H54 (cell line): Measurements from ENCODE around the gene FBXO31.

Experiments used
- DNase-seq: peaks from one replicate; pipeline ENCODE4 v3.0.0; 2011; ENCODE audit warnings: low spot score, mixed read lengths; ENCODE audit not compliant: insufficient read length
- FAIRE-seq: peaks from 3 replicates; lab custom pipeline; 2011; peaks lifted over from hg19 to GRCh38; lab: Jason Lieb, UNC
- POLR2A ChIP-seq: IDR thresholded peaks from 2 replicates; pipeline ENCODE4 v1.6.1; 2011; ENCODE audit warnings: low read depth, mild to moderate bottlenecking, low read length

The FBXO31 gene

DNA sequence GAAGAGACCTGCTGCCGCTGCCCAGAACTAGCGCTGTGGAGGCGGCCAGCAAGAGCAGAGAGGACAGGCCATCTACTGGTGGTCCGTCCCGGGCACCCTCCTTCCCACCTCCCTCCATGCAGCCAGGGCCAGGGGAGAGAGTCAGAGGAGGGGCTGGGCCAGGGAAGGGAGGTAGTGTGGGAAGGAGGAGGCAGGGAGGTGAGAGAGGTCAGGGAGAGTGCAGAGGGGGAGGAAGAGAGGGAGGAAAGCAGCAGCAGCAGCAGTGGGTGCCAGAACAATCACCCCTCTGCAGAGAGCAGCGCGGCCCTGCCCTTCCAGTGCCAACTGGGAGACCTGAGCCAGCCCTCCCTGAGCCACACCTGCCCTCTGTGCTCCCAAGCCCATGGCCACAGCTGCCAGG, 73.0 kb downstream of the FBXO31 start:
- no peak for TF ChIP-seq POLR2A

DNA sequence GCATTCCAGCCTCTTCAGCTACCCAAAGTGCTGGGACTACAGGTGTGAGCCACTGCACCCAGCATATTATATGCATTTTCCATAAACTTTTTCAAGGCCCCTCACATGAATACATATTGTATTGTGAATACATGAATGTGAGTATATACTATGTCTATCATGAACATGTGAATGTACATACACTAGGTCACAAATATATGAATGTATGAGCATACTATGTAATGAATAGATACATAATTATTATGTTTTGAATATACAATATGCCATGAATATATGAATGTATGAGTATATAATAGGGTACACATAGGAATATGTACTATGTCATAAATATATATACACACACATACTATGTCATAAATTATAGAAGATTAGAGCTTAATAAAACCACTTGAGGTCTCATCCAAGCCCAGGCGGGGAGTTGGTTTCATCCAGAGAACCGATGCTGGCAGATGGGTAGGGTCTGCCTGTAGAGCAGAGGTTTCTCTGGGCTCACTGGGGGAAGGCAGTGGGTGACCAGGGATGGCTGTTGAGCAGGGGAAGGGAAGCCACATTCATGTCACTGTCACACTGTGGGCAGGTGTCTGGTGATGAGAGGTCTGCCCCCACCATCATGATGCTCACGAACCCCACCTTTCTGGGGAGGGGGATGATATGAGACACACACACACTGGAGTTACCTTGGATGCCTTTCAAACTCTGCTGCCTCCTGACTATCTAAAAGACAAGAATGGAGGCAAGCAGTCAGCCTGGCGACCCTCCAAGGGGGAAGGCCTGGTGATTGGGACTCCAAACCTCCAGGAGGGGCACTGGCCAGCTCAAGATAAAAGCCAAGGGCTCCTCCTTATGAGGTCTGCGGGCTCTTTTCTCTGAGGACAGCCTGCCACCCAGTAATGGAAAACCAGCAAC, 73.7 kb downstream of the FBXO31 start:
- TF ChIP-seq POLR2A, result no peak
- no peak for FAIRE-seq
- DNase-seq, result no peak

More for the DNA sequence above, 73.0 kb downstream of the FBXO31 start:
- FAIRE-seq (no peak), DNase-seq (no peak)

DNA sequence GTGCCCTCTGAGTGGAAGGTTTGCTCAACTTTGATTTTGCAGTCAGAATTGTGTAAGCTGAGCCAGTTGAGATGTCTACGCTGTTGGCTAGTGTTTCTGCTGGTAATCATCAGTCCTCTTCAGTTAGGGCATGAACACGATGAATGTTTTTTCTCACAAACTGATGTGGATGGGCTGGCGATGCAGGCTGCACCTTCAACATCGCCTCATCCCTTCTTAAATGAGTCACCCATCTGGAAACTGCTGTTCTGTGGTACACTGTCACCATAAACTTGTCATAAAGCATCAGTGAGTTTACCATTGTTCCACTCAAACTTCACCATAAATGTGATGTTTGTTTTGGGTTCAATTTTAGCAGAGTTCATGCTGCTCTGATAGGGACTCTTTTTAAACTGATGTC, 74.8 kb downstream of the FBXO31 start:
- DNase-seq (no peak), FAIRE-seq (no peak)
- no peak for TF ChIP-seq POLR2A

DNA sequence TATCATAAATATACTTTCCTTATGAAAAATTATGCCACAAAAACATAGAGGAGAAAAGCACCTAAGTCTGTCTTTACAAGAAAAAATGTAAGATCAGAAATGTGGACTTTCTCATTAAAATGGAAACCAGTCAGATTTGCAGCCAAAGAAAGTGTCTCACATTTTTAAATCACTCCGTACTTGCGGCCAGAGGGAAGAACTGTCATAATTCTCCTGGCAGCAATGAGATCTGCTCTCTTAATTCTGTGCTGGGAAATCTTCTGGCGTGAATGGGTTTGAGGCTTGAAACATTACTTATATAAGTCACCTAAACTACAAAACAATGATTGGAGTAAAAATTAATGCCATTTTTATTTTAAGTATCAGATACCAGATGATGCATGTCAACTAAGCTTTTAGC, 77.1 kb downstream of the FBXO31 start:
- FAIRE-seq (no peak), DNase-seq (no peak)
- TF ChIP-seq POLR2A, result no peak

DNA sequence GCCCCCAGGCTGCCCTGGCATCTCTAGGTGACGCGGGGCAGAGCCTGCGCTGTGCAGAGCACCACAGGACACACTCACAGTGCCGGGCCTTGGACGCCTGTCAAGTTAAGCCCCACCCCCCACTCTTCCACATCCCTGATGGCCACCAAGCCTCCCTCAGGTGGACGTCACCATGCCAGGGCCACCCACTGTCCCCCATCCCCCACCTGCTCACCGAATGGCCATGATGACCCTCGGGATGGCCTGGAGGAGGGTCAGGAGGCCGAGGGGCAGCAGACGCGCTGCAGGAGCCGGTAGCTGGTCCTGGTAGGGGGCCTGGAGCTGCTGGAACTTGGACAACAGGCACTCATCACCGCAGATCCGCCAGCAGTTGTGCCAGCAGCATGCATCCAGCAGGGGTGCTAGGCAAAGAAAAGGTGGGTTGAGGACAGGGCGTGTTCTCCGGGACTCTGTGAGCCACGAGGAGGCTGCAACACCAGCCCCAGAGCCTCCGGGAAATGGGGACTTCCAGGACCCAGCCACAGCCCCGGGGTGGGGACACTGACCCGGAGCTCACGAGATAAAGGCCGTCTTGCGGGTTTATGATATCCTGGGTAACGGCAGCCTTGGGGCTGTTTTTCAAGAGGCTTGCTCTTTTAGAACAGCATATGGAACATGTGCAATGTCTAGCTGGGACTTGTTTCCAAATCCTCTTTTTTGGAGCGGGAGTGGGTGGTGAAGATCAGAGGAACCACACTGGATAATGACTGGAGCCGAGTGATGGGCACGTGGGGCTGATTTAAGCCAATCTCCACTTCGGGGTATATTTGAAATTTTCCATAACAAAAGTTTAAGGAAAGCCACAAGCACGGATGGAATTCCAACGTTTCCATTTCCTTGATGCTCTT, 77.8 kb downstream of the FBXO31 start:
- no peak for TF ChIP-seq POLR2A
- no peak for DNase-seq
- no peak for FAIRE-seq

DNA sequence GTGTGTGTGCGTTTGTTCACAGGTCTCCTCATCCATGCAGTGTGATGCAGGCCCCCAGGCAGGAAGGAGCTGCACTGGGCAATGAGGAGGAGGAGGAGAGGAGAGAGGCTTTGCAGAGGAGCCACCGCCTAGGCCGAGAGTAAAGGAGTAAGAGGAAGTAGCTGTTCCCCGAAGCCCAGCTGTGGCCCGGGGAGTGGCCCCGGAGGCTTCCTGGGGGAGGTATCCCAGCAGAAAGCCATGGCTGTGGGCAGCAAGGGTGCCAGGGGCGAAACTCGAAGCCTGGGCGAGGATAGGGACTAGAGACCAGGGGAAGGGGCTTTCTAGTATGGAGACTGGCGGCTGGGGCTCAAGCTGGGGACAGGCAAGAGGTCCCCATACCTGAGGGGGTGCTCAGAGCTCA, 78.6 kb downstream of the FBXO31 start:
- no peak for FAIRE-seq
- no peak for TF ChIP-seq POLR2A

DNA sequence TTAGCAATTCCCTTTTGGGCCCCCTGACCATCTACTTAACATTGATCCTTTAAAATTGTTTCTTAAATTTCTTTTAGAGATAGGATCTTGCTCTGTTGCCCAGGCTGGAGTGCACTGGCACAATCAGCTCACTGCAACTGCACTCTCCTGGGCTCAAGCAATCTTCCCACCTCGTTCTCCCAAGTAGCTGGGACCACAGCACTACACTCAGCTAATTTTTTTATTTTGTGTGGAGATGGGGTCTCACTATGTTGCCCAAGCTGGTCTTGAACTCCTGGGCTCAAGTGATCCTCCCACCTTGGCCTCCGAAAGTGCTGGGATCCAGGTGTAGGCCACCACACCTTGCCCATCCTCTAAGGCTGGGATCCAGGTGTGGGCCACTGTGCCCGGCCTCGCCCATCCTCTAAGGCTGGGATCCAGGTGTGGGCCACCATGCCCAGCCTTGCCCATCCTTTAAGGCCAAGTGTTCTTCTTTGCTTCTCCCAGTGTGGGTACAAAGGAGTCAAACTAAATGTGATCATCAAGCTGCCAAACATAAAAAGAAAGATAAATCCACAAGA, 79.5 kb downstream of the FBXO31 start:
- DNase-seq, result no peak
- no peak for TF ChIP-seq POLR2A
- no peak for FAIRE-seq

More for the DNA sequence above, 78.6 kb downstream of the FBXO31 start:
- no peak for DNase-seq

DNA sequence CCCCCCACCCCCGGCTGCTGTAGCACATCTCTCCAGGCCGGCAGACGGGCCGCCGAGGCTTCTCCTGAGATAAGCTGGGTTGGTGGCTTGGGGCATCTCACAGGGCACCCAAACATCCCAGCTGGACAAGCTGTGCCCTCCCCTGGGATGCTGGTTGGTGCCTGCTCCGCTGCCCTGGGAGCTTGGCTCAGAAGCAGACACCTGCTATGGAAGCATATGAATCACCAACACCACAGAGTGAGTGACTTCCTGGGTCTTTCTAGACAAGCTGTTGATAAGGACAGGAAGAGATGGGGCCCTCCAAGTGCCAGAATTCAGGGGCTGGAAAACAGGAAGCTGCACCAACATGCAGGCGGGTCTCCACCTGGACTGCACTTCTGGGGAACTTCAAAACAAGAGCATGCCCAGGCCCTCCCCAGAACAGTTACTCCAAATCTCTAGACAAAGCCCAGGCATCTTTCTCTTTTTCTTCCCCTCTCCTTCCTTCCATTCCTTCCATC, 80.1 kb downstream of the FBXO31 start:
- FAIRE-seq (no peak), DNase-seq (peak; percentile 52)
- no peak for TF ChIP-seq POLR2A

DNA sequence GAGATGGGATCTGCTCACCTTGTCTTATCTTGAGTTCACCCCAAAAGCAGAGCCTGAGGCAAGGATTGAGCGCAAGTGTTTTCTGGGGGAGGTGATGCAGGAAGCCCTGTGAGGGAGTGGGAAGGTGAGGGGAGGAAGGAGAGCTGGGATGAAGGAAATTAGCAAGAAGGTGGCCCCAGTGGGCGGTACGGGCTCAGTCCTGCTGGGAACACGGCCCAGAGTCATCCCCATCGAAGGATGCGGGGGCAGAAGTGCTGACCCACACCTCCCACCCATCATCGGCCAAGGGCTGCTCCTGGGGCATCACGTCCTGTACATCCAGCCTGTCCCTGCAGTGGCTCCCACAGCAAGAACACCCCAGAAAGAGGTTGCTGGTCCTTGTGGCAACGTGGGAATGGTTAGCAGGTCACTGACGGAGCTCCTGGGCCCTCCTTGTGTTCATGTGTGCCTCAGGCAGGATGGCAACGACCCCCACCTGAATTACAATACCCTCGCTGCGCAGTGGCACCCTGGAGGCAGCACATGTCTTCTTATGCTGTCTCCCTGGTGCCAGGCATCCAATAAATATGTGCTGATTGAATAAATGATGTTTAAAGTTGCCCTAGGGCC, 84.6 kb downstream of the FBXO31 start:
- FAIRE-seq (no peak), DNase-seq (no peak)
- no peak for TF ChIP-seq POLR2A

DNA sequence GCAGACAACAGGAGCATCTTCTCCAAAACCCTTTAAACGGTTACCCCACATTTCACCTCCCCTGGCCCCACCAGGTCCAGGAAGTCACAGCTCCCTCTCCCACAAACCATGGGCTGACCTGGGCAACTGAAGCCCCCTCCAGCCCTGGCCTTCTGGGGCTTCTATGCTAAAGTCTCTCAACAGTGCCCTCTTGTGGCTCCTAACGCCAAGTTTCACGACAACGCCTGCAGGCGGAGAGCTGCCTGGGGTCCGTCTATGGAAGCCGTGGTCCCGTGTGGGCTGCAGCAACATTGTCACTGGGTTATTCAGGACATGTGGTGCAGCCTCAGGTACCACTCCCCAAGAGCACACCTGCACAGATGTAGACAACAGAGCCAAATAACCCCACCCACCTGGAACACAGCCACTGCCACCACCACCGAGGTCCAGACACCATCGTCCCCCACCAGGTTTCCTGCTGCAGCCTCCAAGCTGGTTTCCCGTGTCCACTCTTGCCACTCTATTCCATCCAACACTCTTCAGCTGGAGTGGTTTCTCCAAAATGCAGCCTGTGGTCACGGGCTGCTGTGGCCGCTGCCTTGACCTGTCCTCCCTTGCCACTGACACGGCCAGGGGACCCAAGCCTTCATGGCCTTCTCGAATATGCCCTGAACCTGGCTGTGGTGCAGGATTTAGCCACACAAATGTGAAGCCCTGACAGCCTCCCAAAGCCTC, 85.5 kb downstream of the FBXO31 start:
- no peak for TF ChIP-seq POLR2A
- FAIRE-seq, result no peak
- no peak for DNase-seq

DNA sequence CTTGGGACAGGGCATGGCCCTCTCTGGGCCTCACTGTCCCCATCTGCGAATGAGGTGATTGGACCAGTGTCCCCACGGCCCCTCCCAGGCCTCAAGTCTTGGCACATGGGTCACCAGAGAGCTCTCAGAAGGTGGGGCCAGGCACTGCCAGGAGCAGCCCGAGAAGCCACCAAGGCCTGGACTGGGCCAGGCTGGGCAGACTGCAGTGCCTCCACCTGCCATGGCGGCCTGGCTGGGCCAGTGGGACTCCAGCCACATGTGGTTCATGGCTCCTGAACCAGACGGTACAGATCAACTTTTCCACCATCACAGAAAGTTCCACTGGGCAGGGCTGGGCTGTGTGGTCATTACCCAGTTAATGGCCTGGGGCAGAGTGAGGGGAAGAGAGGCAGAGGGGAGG, 86.2 kb downstream of the FBXO31 start:
- no peak for TF ChIP-seq POLR2A
- DNase-seq, result no peak
- no peak for FAIRE-seq

DNA sequence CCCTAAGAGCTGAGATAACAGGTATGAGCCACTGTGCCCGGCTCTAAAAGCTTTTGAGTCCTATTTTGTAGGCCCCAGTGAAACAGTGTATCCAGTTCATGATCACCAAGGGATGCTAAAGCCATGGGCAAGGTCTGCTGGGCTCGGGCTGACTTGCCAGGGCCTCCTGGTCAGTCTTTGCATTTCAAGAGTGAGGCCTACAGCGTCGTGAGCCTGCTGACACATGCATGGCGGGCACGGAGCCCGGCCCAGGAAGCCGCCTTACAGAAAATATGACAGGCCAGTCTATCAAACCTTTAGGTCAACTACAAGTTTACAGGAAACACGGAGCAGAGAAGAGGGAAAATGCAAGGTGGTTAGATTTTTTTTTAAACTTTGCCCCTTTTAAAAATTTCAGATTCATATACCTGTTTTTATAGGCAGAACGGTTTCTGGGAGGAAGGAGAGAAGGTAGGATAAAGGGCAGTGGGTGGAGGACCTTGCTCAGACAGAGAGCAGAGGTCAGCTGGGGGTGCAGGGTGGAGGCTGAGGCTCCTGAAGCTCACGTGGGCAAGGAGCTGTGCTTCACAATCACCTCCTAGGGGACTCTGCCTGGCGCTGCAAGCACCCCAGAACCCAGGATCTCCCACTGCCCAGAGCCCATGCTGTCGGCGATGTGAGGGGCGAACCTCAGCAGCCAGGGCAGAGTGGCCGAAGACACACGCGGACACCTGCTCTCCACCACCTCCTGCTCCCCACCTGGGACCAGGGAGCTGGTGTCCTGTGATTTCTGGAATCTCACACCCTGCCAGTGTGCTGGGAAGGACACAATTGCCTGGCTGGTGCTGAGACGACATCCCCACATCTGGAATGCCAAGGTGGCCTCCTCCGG, 87.7 kb downstream of the FBXO31 start:
- DNase-seq, result no peak
- no peak for FAIRE-seq
- TF ChIP-seq POLR2A, result no peak

DNA sequence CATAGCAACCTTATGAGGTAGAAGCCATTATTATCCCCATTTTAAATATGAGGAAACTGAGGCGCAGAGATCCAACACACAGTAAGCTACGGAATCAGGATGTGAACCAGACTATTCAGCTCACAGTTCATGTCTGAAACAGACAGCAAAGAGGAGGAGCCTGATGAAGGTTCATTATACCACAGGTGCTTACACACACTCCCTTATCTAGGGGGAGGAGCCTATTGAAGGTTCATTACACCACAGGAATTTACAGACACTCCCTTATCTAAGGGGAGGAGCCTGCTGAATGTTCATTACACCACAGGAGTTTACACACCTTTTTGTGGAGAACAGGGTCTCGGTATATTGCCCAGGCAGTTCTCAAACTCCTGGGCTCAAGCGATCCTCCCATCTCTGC, 88.3 kb downstream of the FBXO31 start:
- TF ChIP-seq POLR2A, result no peak
- FAIRE-seq (no peak), DNase-seq (no peak)
